CD4-positive, alpha-beta T cell treated with Interferon alpha-2 for 1 hour (primary cell): Measurements from ENCODE around the gene KCNJ9.
A peak's percentile ranks its signal among the peaks of the same experiment; 100 is the strongest.
"Not testable (repeated sequence)": the region's sequence is repeated elsewhere in the genome, so short reads cannot be mapped to it uniquely, and the experiment has no call there.

Experiments used
- DNase-seq, 2 donors: peaks; one replicate each; pipeline ENCODE4 v3.0.0-alpha.2; 2020 to 2022

The KCNJ9 gene

DNA sequence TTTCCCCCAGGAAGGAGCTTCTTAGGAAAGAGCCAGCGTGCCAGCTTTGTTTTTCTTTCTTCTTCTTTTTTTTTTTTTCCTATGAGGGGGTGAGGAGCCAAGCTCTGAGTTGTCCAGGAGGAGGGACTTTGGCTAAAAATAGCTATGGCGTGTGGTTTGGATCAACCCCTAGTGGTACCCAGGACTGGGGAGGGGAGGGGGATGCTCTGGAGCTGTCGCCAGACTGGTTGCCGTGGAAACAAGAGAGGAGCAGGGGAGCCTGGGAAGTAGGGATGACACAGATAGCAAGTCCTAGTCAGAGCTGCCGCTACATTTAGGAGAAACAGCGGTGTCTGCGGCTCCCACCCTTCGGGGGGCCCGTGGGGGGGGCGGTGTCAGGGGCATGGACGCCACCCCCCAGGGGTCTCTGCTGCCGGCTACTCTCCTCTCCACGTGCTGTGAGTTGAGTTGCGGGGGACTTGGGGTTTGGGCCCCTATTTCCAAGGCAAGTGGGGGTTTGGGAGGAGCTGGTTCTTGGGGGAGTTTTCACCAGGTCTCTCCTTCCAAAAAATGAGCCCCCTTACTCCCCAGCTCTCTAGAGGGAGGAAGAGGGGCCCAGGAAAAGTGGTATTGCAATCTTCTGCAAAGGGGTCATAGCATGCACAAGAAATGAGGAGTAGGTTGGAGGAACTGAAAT lies at the start of gene KCNJ9:
TSS of gene KCNJ9 (plus strand) at position 278 of the 676 bp plus-strand sequence. CDS start 2,493 bp downstream, outside the sequence.
- no peak for DNase-seq

DNA sequence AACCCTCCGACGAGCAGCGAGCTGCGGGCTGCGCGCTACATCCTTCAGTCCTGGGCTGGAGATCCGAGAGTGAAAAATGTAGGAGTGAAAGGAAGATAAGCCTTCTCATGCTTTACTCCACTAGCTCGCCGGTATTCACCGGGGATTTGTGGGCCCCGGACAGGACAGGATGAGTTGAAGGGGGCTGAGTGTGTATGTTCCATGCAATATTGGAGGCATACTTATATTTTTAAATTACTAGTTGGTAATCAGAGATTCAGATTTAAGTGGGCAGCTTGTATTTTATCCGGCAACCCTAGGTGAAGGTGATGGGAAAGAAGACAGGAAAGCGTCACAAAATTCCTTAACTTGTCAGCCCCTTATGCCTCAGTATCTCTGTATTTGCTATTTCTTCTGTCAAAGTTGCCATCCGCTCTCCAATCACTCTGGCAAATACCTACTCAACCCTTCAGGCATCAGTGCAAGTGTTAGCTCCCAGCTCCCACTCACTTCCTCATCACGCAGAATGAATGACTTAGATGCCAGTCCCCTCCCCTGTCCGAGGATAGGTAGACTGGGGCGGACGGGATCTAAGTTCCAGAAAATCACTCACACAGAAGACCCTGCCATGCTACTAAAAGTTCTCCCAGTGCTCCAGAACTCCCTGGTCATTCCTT lies 49.0 kb upstream of the KCNJ9 start:
- DNase-seq = peak in 1 of 2 donors; percentile 3

DNA sequence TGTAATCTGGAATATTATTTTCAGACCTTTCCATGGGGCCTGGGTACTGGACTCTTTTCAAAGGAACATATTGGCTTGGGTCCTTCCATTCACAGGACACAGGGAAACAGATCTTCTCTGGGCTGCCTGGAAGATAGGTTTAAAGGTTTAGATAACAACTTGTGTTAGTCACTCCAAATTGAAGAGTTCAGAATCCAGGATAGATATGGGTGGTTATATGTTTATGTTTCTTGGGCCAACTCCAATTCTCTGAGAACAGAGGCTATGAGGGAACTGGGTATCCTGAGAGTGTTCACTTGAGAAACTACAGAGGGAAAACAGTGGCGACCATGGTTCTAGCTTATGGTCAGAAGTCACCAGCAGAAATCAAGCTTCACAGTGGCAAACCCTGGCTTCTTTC lies 40.9 kb upstream of the KCNJ9 start:
- no peak for DNase-seq

DNA sequence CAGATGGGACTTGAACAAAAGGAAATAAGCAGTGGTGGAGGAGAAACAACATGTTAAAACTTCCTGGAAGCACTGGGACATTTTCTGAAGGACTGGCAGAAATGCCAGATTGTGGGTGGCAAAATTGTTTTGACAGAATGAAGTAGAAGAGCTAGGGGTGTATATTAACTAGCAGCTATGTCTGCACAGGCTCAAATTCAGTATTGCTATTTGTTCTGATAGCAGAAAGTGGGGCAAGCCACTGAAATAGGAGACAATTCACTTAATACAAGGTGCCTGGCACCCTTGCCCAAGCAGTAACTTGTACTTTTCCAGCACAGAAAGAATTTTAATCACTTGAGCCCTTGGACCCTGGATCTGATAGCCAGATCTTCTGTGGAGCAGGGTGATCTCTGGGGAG lies 37.8 kb upstream of the KCNJ9 start:
- DNase-seq = no peak

DNA sequence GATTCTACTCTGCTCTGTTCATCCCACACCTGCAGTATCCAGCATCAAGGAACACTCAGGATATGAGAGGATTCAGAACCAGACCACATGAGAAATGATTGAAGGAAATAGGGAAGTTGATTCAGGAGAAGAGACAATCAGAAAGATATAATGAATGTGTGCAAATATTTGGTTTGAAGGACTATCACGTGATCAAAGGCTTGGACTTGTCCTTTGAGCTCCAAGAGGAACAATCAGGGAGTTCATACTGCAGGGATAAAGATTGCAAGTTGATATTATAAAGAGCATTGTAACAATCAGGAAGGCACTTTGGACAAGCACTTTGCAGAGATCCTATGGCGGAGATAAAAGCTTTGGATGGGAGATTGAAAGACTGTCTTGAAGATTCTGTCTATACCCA lies 35.7 kb upstream of the KCNJ9 start:
- DNase-seq = no peak

DNA sequence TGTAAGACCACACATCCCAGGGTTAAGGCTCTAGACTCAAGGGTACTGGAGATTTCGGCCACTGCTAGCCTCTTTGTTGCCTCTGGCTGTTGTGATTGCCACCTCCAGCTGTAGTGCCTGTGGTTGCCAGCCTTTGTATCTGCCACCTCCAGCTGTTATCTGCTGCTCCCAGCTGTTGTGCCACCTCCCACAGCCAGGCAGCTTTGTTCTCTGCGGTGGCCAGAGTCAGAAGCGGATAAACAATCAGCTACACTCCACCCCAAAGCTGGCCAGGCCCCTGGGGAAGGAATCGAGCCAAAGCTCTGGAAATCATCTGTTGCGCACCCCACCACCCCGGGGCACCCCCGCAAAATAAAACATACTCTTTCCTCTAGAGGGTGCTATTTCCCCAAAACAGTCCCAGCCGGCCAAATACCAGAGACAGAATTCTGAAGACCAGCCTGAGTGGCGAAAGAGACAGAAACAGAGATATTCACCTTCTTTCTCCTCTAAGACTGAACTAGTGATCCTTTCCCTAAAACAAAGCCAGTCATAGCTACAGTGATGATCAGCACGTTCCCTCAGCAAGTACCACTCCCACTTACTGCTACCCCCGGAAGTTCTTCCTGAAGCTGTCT lies 34.7 kb upstream of the KCNJ9 start:
- peak; percentile 23 to 59 for DNase-seq

DNA sequence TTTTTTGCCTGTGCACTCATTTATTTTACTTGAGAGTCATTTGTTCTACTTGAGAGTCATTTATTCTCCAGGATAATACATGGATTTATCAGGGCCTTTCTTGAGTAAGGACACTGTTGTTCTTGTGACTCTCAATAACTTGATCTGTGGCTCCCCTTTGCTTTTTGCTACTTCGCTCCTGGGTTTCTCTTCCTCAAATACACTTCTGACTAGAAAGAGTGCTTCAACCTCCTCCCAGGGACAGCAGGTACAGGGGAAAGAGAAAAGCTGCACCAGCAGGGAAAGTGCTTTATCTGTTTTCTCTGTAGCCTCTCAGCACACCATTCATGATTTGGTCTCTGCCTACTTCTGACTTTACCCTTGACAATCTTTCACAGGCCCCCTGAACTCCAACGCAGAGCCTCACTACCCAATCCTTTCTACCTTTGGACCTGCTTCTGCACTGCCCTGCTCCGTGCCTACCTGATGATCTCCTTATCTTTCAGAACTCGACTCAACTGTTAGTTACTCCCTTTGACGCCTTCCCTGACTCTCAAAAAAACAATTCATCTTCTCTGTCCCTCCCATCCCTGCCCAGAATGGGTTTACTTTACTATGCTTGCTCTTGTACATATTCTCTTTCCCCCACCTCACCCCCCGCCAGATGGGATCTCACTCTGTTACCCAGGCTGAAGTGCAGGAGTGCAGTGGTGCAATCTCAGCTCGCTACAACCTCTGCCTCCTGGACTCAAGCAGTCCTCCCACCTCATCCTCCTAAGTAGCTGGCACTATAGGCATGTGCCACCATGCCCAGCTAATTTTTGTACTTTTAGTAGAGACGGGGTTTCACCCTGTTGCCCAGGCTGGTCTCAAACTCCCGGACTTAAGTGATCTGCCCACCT lies 34.0 kb upstream of the KCNJ9 start:
- no peak for DNase-seq

DNA sequence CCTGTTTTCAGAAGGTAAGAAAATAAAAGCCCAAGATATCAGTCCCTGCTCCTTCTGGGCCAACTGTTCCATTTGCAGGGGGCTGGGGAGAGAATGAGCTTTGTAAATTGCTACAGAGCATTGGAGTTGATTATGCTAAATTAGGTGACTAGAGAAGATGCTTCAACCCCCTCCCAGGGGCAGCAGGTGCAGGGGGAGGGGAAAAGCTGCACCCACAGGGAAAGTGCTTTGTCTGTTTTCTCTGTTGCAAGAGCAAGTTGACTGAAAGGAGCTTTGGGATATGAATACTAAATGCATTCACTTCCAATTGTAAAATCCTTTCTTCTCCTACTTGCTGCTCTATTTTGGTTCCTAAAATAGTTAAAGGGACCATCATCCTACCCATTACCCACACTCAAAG lies 33.0 kb upstream of the KCNJ9 start:
- DNase-seq = no peak

DNA sequence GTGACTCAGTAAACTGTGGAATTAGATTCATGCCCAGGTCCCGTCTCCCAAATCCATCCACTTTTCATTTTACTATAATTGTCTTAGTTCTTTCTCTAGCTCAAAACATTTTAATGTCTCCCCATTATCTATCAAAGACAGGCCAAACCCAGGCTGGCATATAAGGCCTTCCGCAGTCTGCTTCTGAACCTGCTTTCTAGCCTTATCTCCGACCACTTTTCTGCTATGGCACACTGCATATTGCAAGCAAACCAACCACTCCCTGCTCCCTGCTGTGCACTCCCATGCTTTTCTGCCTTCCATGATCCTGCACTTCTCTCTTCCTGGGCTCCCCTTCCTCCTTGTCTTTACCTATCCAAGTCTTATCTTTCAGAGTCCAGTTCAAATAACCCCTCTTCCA lies 32.2 kb upstream of the KCNJ9 start:
- DNase-seq = no peak

DNA sequence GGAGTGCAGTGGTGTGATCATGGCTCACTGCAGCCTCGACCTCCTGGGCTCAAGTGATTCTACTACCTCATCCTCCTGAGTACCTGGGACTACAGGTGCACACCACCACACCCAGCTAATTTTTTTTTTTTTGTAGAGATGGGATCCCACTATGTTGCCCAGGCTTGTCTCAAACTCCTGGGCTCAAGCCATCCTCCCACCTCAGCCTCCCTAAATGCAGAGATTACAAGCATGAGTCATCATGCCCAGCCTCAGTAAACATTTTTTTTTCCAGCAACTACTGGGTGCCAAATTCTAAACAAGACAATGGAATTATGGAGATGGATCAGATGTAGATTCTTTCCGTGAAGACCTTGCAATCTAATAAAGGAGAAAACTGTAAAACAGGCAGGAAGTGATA lies 31.2 kb upstream of the KCNJ9 start:
- not testable (repeated sequence) for DNase-seq

DNA sequence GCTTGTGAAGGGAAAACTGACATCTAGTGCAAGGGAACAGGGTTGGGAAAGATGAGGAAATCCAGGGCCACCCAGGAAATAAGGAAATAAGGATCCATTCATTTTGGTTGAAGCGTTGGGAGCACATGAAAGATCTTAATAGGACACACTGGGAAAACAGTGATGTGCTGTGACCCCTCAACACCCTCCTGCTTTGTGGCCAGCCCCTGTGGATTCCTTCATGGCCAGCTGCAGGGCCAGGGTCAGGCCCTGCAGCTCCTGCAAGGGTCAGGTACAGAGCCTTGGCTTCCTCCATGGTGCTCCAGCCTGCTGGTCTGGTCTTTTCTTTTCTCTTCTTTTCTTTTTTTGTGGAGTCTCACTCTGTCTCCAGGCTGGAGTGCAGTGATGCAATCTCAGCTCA lies 30.7 kb upstream of the KCNJ9 start:
- no peak for DNase-seq

DNA sequence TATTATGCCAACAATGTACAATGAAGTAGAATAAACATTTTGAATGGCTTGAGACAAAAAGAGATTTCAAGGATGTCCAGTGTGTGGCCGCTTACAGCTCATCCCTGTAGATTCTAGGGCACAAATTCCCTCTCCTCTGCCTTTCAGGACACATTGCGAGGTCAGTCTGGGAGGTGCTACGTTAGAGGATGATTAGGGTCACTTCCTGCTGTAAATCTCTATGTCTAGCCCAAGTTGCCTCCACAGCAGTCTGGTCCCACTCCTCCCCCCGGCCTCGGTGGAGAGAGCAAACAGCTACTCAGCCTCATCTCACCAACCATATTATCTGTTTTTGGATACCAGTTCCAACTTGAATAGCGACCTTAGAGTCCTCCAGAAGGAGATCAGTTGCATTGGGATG lies 28.4 kb upstream of the KCNJ9 start:
- no peak for DNase-seq

DNA sequence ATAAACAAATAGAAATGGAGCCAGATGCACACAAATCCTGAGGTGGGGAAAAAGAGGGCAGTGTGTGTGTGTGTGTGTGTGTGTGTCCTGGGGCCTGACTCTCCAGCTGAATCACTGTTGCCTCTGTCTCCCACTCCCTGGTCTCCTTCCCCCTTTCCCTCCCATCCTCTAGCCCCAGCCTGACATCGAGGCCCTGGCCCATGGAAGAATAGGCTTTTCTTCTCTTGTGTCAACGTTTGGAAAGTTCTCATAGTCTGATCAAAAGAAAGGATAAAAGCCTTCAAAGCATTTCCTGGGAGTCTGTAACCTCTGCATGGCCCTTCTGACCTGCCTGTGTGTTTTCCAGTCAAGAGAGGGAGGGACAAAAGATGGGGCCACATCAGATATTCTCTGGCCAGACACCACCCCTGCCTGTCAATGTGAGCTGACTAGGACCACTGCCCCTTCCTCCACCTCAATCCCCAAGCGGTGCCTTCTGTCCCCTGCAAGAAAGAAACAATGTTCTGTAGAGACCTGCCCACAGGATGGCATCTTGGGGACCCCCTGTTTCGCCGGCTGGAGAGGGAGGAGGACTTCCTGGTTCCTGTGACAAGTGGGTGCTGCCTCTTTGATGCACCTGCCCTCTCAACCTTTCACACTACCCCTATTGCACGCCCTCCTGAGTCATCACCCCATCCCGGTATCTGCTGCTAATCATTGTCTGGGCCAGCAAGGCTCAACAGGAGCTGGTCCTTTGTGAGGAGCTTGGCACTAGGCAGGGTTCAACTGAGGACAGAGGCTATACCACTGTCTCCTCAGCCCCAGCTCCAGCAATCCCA lies 27.6 kb upstream of the KCNJ9 start:
- no peak for DNase-seq

DNA sequence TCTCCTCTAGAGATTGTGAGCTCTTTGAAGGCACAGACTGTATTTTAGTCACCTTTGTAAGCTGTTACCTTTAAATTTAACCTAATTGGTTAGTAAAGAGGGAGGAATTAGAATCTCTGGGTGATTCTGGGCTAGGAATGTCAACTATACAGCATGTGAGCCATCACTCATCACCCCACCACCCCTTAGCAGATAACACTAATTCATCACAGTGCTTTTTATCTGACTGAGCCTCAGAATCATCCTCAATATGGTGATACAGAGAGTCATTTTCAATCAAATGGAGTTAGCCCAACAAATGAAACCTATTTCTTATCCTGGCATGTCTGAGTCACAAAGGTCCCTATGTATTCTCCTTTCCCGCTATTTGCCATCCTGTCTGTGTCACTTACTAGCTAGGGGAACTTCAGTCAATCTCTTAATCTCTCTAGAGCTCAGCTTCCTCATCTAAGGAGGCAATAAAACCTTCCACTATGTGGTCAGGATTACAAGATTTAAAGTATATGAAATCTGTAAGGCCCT lies 24.6 kb upstream of the KCNJ9 start:
- no peak for DNase-seq

DNA sequence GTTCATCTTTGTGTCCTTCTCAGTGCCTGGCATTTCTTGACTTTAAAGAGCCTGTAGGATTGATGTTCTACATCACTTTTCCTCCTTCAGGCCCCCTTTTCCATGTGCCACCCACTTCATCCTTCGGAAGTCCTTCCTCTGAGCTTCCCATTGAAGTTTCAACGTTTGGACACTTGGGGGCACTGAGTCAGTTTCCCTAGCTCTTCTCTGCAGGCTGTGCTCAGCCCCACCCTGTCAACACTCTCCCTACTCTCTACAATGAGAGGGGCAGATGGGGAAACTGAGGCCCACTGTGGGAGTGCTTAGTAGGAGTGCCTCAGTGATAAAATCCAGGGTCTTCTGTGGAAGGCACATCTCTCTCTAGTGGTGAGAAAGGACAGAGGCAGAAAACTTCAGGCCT lies 23.3 kb upstream of the KCNJ9 start:
- DNase-seq = no peak

DNA sequence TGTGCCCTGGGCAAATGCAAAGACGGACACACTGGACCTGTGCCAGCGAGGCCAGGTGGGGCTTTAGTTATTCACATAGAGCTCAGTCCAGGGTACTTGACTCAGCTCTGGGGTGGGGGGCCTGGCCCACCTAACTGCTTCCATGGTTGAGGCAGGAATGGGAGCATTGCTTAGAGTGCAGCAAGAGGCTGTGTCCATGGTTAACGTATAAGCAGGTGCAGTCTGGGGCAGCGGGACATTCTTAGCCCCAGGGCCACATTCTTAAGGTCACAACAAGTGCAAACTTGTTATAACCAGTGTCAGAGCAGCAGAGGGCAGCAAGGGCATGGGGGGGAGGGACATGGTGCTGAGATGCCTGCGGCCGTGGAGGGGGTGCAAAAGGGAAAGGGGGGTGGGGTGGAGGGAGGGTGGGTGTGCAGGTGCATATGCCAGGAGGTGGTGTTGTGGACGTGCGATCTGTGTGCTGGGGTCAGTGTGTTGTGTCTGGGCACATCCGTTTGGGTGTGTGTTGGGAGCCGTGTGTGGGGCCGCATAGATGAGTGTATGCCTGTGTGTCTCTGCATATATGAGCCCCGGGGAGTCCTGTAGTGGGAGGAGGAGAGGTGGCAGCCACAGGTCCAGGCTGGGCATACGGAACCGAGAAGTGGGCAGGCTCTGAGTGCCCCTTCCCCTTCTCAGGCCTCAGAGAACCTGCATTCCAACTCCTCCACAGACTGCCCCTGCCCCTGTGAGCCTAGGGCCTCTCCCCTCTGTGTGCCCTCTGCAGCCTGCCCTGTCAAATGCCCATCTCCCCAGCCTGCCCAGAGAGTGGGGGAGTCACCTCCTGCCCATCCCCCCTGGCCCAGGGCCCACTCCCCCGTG lies 19.7 kb upstream of the KCNJ9 start:
- DNase-seq = no peak

DNA sequence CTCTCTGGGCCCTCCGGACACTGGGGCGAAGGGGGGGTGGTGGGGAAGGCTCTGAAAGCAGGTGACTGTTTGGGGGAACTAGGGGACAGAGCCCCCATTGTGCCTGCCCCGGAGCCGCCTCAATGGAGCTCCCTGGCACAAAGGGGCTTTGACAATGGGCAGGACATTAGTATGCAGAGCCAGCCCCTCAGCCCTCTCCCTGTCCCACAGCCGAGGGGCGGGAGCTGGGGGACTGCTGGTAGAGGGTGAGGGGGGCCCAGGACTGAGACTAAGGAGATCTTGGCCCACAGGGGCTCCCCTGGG lies 19.2 kb upstream of the KCNJ9 start:
- no peak for DNase-seq

DNA sequence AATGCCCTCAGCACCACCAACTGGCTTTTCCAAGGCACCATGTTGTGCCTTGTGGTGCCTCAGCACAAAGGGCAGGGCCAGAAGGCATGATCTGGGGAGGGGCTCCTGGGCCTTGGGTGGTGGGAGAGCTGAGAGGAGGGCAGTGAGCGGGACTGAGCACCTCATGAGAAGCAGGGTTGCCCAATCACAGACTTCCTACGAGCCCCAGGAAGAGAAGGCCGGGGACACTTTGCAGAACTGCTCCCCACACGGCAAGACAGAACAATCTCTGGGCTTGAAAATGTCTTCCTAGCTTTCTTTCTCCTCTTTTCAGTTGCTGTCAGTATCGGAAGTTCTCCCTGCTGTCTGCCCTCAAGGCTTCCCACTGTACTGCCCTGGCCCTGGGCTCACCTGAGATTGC lies 18.2 kb upstream of the KCNJ9 start:
- no peak for DNase-seq

DNA sequence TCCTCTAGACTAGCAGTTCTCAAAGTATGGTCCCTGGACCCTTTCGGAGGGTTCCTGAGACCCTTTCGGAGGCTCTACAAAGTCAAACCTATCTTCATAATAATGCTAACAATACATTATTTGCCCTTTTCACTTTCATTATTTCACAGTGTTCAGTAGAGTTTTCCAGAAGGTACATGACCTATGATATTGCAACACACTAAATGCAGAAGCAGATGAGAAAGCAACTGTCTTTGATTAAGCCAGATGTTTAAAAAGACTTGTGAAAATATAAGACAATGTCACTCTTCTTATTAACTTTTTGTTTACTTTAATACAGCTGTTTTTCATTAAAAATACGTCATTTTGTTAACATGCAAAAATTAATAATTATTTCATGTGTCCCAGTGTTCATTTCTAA lies 17.2 kb upstream of the KCNJ9 start:
- no peak for DNase-seq

DNA sequence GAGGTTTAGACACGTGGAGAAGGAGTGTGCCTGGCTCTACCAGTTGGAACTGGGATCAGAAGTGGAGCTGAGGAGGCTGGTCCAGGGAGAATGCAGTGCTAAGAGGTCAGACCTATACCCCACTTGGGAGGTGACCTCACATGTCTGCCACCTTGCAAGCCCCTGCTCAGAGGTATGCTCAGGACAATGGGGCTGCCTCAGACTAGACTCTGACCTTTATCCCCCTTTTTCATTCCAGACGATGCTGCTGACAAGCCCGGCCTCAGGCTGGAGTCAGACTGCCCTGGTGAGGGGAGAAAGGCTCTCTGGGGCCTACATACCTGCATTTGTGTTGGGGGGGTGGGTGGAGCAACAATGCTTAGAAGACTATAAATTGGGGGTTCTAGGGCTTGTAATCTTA lies 16.6 kb upstream of the KCNJ9 start:
- DNase-seq = no peak
